Activated CD4-positive, alpha-beta T cell treated with anti-CD3 and anti-CD28 coated beads, Interleukin-2, Interleukin-6, amounts not matched to agents 100 ng/mL and 50 ng/mL, durations not matched to agents 16 hours and 8 hours (primary cell): ENCODE measurements around the gene BLM.

Experiments used
- DNase-seq: peaks from one replicate; pipeline ENCODE4 v3.0.0-alpha.2; 2020

BLM gene

DNA sequence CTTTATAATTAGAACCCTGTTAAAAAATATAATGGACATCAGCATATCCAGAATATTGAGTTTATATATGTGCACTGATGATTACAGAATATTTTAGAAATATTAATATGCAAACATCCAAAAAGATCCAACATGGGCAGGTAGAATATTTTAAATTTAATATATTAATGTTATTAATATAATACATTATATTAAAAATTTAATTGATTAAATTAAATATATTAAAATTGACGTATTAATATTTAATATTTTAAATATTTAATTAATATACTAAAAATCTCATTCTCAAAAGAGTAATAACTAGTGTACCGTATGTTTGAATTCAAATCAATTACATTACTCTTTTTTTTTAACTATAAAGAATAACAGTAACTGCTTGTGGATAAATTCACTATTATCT, 77.4 kb downstream of the BLM start:
- DNase-seq, result no peak

DNA sequence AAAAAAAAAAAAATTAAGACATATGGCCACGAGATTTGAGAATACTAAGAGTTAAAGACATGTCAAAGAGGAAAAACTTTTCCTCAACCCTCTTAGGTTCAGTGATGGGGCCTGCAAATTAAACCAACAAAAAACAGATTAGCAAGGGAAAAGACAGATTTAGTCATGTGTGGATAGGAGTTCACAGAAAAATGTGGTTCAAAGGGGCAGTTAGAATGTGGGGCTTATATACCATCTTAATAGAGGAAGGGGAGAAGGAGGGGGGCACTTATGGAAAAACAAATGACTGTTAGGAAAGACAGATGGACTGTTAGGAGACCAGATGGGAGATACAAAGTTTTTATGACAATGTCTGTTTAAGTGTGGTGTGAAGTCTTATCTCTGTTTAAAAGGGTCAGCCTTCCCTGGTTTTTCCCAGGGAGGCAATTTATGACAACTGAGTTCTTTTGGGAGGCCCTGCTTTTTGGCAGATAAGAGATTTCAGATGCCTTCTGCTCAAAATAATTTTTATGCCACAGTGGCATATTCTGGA, 82.6 kb downstream of the BLM start:
- no peak for DNase-seq

DNA sequence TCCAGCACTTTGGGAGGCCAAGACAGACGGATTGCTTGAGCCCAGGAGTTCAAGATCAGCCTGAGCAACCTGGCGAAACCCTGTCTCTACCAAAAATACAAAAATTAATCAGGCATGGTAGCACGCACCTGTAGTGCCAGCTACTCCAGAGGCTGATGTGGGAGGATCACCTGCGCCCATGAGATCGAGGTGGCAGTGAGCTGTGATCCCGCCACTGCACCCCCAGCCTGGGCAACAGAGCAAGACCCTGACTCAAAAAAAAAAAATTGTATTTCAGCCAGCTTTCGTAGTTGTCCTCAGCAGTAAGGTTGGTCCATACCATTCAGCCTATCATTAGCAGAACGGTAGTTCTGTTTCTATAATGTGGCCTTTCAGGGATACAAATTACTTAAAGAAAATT, 84.7 kb downstream of the BLM start:
- DNase-seq, result no peak

DNA sequence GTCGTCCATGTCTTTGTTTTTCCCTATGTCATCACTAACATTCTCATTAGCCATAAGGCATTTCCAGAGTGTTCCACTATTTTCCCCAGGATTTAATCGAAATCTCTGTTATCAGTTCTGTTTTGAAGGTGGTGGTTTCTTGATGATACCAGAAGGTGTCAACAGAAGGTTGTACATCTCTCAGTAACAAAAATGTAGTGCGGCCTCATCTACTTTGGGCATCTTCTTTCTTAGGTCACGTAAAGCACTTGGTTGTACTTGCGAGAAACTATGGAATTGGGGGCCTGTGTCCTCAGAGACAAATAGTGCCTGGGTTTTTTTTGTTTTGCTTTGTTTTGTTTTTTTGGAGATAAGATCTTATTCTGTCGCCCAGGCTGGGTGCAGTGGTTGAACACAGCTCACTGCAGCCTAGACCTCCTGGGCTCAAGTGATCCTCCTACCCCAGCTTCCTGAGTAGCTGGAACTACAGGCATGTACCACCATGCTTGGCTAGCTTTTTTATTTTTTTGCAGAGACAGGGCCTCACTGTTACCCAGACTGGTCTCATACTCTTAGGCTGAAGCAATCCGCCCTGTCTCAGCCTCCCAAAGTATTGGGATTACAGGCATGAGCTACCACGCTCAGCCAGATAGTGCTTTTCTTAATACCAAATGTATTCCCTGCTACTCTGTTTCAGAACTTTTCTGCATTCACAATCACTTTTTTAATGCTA, 90.1 kb downstream of the BLM start:
- no peak for DNase-seq

DNA sequence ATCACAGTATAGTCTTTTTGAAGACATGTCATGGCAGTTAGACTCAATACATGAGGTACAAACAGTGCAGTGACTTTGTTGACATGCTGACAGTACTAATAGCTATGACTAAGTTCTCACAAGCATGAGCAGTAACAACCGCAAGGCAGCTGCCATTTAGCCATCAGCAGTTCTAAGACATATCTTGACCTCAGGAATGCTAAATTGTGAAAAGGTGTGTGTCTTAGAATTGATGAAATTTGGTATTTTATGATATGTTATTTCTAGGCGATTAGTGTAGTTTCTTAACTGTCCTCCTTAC, 90.6 kb downstream of the BLM start:
- DNase-seq, result peak; percentile 20

GRCh38 chr15:90808517-90809235, 91.5 kb downstream of the BLM start:
- DNase-seq, result no peak

DNA sequence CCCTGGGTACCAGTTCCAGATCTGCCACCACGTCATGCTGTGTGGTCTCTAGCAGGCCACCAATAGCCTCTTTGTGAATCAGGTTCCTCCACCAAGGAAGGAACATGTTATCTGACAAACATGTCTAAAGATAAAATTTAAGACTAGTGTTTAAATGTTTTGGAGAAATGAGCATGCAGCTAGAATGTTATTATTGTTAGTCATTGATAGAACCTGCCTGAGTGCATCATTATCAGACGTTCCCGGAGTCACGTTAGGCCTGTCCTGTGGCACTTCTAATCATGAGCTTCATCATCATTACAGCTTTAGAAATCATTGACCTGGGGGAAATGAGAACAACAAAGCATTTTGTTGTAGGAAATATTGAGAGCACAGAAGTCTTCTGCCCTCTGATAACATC, 92.4 kb downstream of the BLM start:
- DNase-seq, result no peak

- DNase-seq, result no peak
These were observed 93.2 kb downstream of the BLM start for GRCh38 chr15:90810354-90810753.

GRCh38 chr15:90812171-90812957, 95.2 kb downstream of the BLM start:
- no peak for DNase-seq

DNA sequence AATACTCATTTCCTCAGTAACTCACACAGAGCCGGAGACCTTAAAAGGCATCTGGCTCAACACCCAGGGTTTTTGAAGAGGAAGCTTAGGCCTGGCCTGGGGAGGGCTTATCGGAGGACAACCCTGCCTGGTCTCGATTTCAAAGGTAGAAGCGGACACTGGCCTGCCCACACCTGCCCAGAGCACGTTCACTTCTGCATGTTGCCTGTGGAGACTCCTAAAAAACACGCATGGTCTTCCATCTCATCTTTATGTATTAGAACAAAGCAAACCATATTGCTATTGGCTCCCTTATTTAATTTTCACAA, 95.8 kb downstream of the BLM start:
- no peak for DNase-seq

DNA sequence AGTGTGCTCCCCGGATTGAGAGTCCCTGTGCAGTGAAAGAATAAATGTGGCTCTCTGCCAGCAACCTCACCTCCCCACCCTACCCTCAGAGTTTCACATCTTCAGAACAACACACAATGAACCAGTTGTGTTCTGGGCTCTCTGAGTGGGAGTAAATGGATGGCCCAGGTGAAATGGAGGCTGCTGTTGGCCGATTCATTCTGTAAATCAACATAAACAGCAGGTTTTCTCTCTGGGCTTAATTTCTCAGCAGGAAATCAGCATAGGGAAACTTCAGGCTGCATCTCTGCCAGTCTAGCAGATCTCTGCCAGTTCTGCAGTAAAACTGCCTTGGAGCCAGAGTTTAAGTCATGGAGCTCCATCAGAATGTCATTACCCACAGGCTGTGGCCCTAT, 96.6 kb downstream of the BLM start:
- DNase-seq, result peak; percentile 61

DNA sequence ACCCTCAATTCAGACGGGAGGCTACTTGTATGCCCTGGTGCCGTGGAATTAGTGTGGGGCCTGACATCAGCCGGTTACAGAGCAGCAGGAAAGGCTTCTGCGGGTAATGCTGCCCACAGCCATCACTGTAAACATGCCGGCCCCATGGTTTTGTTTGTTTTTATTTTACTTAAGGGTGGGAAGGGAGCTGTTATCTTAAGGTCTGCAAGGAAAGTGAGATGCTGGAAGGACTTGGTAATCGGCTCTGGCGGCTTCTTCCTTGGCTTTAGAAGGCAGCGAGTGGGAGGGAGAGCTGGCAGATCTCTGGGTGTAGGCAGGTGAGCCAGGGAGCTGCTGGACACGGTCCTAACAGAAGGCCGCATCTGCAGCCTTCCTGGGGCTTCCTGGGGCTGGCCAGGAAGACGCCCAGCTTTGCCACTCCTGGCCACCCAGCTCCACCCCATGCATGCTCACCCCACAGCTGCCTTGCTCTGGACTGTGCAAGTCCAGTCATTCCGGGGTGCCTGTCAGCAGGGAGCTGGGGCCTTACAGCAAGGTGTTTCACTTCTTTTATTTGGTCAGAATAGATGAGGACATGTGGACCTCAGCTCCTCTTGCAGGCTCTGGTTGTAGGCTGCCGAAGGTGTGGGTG, 97.2 kb downstream of the BLM start:
- DNase-seq, result peak; percentile 33

- peak; percentile 21 for DNase-seq
These were observed 99.4 kb downstream of the BLM start for GRCh38 chr15:90816401-90817116.

GRCh38 chr15:90817117-90818057, 100.2 kb downstream of the BLM start:
- DNase-seq, result no peak

DNA sequence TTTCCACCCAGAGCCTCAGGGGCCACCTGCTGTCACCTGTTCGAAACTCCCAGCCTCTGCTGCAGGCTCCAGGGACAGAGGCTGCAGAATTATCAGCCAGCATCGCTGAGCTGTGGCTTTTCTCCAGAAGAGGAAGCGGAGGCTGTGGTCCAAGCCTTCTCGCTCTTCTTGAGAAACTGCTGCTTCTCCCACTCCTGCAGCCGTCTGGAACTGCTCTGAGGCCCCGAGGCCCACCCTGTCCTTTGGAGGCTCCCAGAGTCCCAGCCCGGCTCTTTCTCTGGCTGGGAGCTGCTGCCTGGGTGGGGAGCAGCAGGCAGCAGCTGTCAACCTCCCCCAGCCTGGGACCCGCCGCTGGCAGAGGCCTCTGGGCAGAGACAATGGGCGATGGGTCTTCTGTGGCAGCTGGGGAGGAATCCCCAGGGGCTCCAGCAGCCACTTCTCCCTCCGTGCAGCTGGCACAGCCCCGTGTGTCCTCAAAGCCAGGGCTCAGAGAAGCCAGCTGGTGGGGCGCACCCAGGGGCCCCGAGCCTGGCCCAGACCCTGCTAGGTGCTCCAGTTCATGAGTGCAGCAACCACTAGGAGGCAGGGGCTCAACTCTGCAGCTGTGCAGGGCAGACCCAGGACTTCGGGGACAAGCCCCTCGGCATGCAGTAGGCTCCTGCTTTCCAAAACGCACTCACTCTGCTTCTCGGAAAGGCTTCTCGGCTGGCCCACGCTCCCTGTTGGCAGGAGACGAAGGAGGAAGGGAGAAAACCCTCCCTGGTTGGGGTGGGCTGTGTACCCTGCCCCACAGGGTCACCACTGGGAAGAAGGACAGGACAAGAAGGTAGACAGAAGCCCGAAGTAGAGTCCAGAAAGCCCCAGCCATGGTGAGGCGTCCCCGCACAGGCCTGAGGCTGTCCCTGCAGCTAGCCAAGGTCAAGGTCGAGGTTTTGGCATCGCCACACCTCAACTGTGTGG, 101.4 kb downstream of the BLM start:
- DNase-seq, result peak; percentile 66

- DNase-seq, result no peak
These were observed 102.2 kb downstream of the BLM start for GRCh38 chr15:90819390-90819789.

DNA sequence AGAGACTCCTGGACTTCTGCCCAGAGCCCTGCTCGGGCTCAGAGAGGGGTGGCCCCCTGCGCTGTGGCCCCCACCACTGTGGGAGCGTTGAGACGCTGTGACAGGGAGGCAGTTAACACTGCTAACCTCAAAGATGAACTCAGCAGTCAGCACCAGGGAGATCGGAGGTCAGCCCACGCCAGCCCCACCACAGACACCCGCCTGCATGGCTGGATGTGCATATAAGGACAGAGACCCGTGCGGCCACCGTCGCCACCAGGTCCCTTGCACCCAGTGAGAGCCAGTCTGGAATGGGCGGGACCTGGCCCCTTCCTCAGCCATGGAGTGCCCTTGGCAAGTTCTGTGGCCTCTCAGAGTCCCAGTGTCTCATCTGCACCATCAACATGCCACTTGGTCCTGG, 102.7 kb downstream of the BLM start:
- peak; percentile 47 for DNase-seq

- DNase-seq, result no peak
These were observed 103.3 kb downstream of the BLM start for GRCh38 chr15:90820481-90820880.

GRCh38 chr15:90822204-90822955, 105.2 kb downstream of the BLM start:
- no peak for DNase-seq
